Right lobe of liver (tissue), 4 donors: ENCODE results near the gene TSKU.

Experiments used
- POLR2A ChIP-seq: fragments of 450-650 bp; IDR thresholded peaks from one replicate; pipeline ENCODE4 v1.6.1; 2017; ENCODE audit warnings: antibody characterized with exemption, mild to moderate bottlenecking
- TF ChIP-seq, protein P1 (sequence below), 4 donors: fragments of 200-600 bp in 3 of 4; fragments of 450-650 bp in 1 of 4; IDR thresholded peaks; one replicate each; pipeline versions ENCODE4 v1.5.1 to v1.8.0; 2016 to 2022; ENCODE audit warnings: antibody characterized with exemption in 4 of 4, mild to moderate bottlenecking in 2 of 4
- donor health status: DM: no; HTN: no; CAD: no.
- donor health status: DM: no; HTN: no; CAD: no.
- donor health status: DM: no; HTN: yes; CAD: no.

DNA sequence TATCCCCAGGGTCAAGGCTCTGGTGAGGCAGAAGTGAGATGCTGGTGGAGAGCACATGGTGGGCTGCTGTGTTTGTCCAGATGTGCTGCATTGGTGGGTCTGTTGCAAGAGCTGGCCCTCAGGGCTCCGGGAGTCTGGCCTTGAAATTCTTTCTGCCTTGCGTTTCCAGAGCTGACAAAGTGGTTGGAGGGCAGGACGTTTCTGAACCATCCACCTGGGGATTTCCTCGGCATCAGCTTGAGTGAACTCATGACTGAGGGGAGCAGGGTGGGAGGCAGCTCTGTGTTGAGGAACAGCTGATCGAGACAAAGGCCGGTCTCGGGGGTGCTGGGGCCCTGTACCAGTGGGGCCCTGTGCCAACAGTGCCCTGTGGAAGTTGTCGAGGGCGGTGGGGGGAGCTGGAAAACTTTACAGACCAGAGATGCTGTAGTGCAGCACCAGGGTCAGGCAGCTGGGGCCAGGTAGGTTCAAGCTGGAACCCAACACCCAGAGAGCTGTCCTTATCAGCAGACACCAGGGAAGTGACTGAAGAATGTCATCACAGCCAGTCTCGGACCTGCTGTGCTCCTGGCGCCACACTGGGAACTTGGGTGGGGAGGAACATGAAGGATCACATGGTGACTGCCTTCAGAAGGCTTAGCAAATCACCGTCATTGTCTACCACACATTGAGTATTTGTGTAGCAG, 4.9 kb downstream of the TSKU start:
- TF ChIP-seq POLR2A: no peak
- TF ChIP-seq, protein P1, sequence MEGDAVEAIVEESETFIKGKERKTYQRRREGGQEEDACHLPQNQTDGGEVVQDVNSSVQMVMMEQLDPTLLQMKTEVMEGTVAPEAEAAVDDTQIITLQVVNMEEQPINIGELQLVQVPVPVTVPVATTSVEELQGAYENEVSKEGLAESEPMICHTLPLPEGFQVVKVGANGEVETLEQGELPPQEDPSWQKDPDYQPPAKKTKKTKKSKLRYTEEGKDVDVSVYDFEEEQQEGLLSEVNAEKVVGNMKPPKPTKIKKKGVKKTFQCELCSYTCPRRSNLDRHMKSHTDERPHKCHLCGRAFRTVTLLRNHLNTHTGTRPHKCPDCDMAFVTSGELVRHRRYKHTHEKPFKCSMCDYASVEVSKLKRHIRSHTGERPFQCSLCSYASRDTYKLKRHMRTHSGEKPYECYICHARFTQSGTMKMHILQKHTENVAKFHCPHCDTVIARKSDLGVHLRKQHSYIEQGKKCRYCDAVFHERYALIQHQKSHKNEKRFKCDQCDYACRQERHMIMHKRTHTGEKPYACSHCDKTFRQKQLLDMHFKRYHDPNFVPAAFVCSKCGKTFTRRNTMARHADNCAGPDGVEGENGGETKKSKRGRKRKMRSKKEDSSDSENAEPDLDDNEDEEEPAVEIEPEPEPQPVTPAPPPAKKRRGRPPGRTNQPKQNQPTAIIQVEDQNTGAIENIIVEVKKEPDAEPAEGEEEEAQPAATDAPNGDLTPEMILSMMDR (IDR thresholded peaks at IDR 0.05): no peak
